Neural cell (in vitro differentiated cells): ENCODE measurements around the gene SUCLG1. TPM values are rescaled to one million over a fixed set of nuclear protein-coding genes. Genes with fewer than 3 reads are reported as not detected.

Source experiments
- H2AFZ ChIP-seq: fragments of 200-600, 300-800 bp; sonication (generic), shearing (Covaris generic); 2 replicates; pipeline ENCODE4 v1.6.0; 2014; ENCODE audit warnings: low read depth, mild to moderate bottlenecking, antibody characterized with exemption, low read length, moderate library complexity
- H3F3A ChIP-seq: fragments of 200-600 bp; shearing (Covaris generic); 2 replicates; pipeline ENCODE4 v1.6.1; 2016; ENCODE audit warnings: mild to moderate bottlenecking, moderate library complexity, mixed read lengths, antibody characterized with exemption, low read length; ENCODE audit not compliant: insufficient read depth, poor library complexity, severe bottlenecking
- H3K27ac ChIP-seq: fragments of 200-600, 300-800 bp; sonication (generic), shearing (Covaris generic); 2 replicates; pipeline ENCODE4 v1.5.1; 2014; ENCODE audit warnings: mild to moderate bottlenecking, low read length, moderate library complexity
- H3K27me3 ChIP-seq: fragments of 300-800, 200-600 bp; sonication (generic), shearing (Covaris generic); 2 replicates; pipeline ENCODE4 v1.6.0; 2014; ENCODE audit warnings: mild to moderate bottlenecking, low read depth, low read length, moderate library complexity; ENCODE audit not compliant: insufficient read depth
- H3K36me3 ChIP-seq: fragments of 300-800, 200-600 bp; sonication (generic), shearing (Covaris generic); 2 replicates; pipeline ENCODE4 v1.5.1; 2014; ENCODE audit warnings: mild to moderate bottlenecking, antibody characterized with exemption, low read length, moderate library complexity; ENCODE audit not compliant: insufficient read depth
- H3K4me2 ChIP-seq: fragments of 300-800, 200-600 bp; sonication (generic), shearing (Covaris generic); 2 replicates; pipeline ENCODE4 v1.6.0; 2014; ENCODE audit warnings: mild to moderate bottlenecking, low read length
- H3K4me3 ChIP-seq: fragments of 300-800, 200-600 bp; sonication (generic), shearing (Covaris generic); 2 replicates; pipeline ENCODE4 v1.5.1; 2014; ENCODE audit warnings: mild to moderate bottlenecking, low read length, moderate library complexity
- H3K79me2 ChIP-seq: fragments of 200-600 bp; shearing (Covaris generic); replicated peaks from 2 replicates; pipeline ENCODE4 v1.6.0; 2014; ENCODE audit warnings: mild to moderate bottlenecking, low read length, moderate library complexity; ENCODE audit not compliant: insufficient read depth
- H3K9ac ChIP-seq: fragments of 300-800, 200-600 bp; sonication (generic), shearing (Covaris generic); 2 replicates; pipeline ENCODE4 v1.6.1; 2016; ENCODE audit warnings: mild to moderate bottlenecking, low read length, mixed read lengths
- H3K9me2 ChIP-seq: fragments of 200-600 bp; shearing (Covaris generic); 2 replicates; pipeline ENCODE4 v1.6.1; 2016; ENCODE audit warnings: mild to moderate bottlenecking, low read length, mixed read lengths; ENCODE audit not compliant: insufficient read depth
- H3K9me3 ChIP-seq: fragments of 200-600, 300-800 bp; sonication (generic), shearing (Covaris generic); 2 replicates; pipeline ENCODE4 v1.6.1; 2016; ENCODE audit warnings: mild to moderate bottlenecking, mixed run types, low read length, moderate library complexity, mixed read lengths
- H4K20me1 ChIP-seq: fragments of 200-600 bp; shearing (Covaris generic); 2 replicates; pipeline ENCODE4 v1.6.1; 2016; ENCODE audit warnings: mild to moderate bottlenecking, mixed run types; ENCODE audit not compliant: insufficient read depth
- EP300 ChIP-seq: fragments of 450-650 bp; conservative IDR thresholded peaks from 2 replicates; pipeline ENCODE4 v1.6.1; 2014; ENCODE audit warnings: antibody characterized with exemption, mild to moderate bottlenecking, moderate library complexity; ENCODE audit not compliant: poor library complexity, severe bottlenecking
- EZH2 ChIP-seq: fragments of 200-600, 300-800 bp; shearing (Covaris generic), sonication (generic); IDR thresholded peaks from 2 replicates; pipeline ENCODE4 v1.6.1; 2014; ENCODE audit warnings: antibody characterized with exemption, low read length, borderline replicate concordance, mild to moderate bottlenecking; ENCODE audit not compliant: insufficient read depth, poor library complexity, severe bottlenecking
- MXI1 ChIP-seq: fragments of 450-650 bp; conservative IDR thresholded peaks from 2 replicates; pipeline ENCODE4 v1.6.1; 2014; ENCODE audit warnings: antibody characterized with exemption, mild to moderate bottlenecking; ENCODE audit not compliant: poor library complexity, severe bottlenecking
- POLR2AphosphoS5 ChIP-seq: IDR thresholded peaks from 2 replicates; pipeline ENCODE4 v1.6.1; 2012
- RAD21 ChIP-seq: fragments of 450-650 bp; conservative IDR thresholded peaks from 2 replicates; pipeline ENCODE4 v1.6.1; 2014; ENCODE audit warnings: antibody characterized with exemption, mild to moderate bottlenecking, moderate library complexity
- SMC3 ChIP-seq: fragments of 450-650 bp; conservative IDR thresholded peaks from 2 replicates; pipeline ENCODE4 v1.6.1; 2014; ENCODE audit warnings: antibody characterized with exemption, mild to moderate bottlenecking, moderate library complexity; ENCODE audit not compliant: poor library complexity
- TAF1 ChIP-seq: IDR thresholded peaks from 2 replicates; pipeline ENCODE4 v1.6.1; 2012; ENCODE audit warnings: low read depth
- polyA plus RNA-seq: library from polyadenylated mRNA; depleted of rRNA; stranded (reverse); fragments of >200 nt; gene quantifications from 2 replicates; pipeline ENCODE4 v1.2.3, GENCODE V29; 2014
- TF ChIP-seq, protein P1 (sequence below): fragments of 450-650 bp; IDR thresholded peaks from 2 replicates; pipeline ENCODE4 v1.5.1; 2014; ENCODE audit warnings: antibody characterized with exemption, mild to moderate bottlenecking, moderate library complexity; ENCODE audit not compliant: poor library complexity, severe bottlenecking
- TF ChIP-seq, protein P2 (sequence below): IDR thresholded peaks from 2 replicates; pipeline ENCODE4 v1.6.1; 2012; ENCODE audit warnings: borderline replicate concordance

The SUCLG1 gene
- polyA plus RNA-seq, 1 donor from 2014 or later: 135 TPM

DNA sequence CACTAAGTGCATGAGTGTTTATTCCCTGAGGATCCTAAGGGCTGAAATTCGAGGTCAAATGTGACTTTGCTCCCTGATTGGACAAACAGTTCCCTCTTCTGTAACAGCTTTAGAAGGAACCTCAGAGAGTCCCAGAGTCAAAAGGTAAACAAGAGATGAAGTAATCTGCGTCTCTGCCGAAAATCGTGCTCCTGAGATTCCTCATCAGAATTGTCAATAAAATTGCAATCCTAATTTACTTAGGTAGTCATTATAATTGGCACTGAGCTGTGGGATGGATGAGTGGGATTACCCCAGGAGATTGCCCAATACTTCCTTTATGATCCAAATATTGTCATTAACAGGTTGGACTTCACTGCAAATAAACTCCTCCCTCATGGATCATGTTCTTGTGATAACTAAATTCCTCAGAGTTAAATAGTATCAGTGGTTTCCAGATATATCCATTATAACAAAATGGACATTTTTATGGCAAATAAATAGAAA lies 907 bp upstream of the SUCLG1 start:
- Histone ChIP-seq H3K9me2 (no peaks in the 10 kb centered on the region), H3K4me2 (peak overlapping the region; percentile 43), H2AFZ (peak overlapping the region; percentile 87), H3K27me3 (no peaks in the 10 kb centered on the region), H3K36me3 (no peaks in the 10 kb centered on the region), H3K9me3 (no peaks in the 10 kb centered on the region), H4K20me1 (no peaks in the 10 kb centered on the region), H3K4me3 (peak overlapping the region; percentile 85), H3K27ac (no peak overlapping the region), H3K79me2 (peaks cover 21% of the 10 kb centered on the region), H3K9ac (peak overlapping the region; percentile 96), H3F3A (no peaks in the 10 kb centered on the region)
- TF ChIP-seq, protein P1, sequence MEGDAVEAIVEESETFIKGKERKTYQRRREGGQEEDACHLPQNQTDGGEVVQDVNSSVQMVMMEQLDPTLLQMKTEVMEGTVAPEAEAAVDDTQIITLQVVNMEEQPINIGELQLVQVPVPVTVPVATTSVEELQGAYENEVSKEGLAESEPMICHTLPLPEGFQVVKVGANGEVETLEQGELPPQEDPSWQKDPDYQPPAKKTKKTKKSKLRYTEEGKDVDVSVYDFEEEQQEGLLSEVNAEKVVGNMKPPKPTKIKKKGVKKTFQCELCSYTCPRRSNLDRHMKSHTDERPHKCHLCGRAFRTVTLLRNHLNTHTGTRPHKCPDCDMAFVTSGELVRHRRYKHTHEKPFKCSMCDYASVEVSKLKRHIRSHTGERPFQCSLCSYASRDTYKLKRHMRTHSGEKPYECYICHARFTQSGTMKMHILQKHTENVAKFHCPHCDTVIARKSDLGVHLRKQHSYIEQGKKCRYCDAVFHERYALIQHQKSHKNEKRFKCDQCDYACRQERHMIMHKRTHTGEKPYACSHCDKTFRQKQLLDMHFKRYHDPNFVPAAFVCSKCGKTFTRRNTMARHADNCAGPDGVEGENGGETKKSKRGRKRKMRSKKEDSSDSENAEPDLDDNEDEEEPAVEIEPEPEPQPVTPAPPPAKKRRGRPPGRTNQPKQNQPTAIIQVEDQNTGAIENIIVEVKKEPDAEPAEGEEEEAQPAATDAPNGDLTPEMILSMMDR: no peak
- no peak for TF ChIP-seq MXI1
- TF ChIP-seq RAD21: no peak
- no peak for TF ChIP-seq EP300
- TF ChIP-seq, protein P2, sequence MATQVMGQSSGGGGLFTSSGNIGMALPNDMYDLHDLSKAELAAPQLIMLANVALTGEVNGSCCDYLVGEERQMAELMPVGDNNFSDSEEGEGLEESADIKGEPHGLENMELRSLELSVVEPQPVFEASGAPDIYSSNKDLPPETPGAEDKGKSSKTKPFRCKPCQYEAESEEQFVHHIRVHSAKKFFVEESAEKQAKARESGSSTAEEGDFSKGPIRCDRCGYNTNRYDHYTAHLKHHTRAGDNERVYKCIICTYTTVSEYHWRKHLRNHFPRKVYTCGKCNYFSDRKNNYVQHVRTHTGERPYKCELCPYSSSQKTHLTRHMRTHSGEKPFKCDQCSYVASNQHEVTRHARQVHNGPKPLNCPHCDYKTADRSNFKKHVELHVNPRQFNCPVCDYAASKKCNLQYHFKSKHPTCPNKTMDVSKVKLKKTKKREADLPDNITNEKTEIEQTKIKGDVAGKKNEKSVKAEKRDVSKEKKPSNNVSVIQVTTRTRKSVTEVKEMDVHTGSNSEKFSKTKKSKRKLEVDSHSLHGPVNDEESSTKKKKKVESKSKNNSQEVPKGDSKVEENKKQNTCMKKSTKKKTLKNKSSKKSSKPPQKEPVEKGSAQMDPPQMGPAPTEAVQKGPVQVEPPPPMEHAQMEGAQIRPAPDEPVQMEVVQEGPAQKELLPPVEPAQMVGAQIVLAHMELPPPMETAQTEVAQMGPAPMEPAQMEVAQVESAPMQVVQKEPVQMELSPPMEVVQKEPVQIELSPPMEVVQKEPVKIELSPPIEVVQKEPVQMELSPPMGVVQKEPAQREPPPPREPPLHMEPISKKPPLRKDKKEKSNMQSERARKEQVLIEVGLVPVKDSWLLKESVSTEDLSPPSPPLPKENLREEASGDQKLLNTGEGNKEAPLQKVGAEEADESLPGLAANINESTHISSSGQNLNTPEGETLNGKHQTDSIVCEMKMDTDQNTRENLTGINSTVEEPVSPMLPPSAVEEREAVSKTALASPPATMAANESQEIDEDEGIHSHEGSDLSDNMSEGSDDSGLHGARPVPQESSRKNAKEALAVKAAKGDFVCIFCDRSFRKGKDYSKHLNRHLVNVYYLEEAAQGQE: no peak
- TF ChIP-seq TAF1: no peak
- TF ChIP-seq EZH2: no peak
- no peak for TF ChIP-seq SMC3
- no peak for TF ChIP-seq POLR2AphosphoS5

DNA sequence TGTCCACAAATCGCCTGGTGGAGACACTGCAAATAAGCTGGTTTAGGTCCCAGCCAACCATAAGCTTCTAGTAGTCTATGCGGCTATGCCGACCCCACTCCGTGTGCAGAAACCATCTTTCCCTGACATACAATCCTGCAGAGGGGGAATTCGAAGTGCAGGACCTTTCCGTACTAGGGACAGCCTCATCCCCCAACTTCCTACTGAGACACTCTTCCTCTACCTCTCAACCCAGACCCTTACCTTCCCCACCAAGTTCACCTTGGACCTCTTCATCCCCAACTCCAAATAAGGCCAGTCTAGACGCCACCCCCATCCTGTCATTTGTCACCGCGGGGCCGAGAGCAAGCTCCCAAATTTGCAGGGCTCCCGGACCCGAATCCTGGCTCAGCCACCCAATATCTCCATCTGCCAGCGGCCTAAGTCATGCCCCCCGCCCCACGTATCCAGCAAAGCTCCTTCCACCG lies 496 bp downstream of the SUCLG1 start:
- Histone ChIP-seq H3K9ac (peak overlapping the region; percentile 96), H3K9me2 (no peaks in the 10 kb centered on the region), H3K9me3 (no peaks in the 10 kb centered on the region), H3K79me2 (peaks cover 21% of the 10 kb centered on the region), H3K27me3 (no peaks in the 10 kb centered on the region), H2AFZ (peak overlapping the region; percentile 87), H3K4me2 (peak overlapping the region; percentile 97), H3K27ac (peak overlapping the region; percentile 81), H3K4me3 (peak overlapping the region; percentile 85), H3K36me3 (no peaks in the 10 kb centered on the region), H3F3A (no peaks in the 10 kb centered on the region), H4K20me1 (no peaks in the 10 kb centered on the region)
- TF ChIP-seq RAD21 (no peak), MXI1 (no peak), EZH2 (no peak), TAF1 (no peak), SMC3 (no peak), POLR2AphosphoS5 (no peak), EP300 (no peak)
- TF ChIP-seq, protein P1: no peak
- TF ChIP-seq, protein P2: no peak
